Endothelial cell of umbilical vein (primary cell): ENCODE results near the gene ADORA2A.

Experiments
- JUN ChIP-seq: IDR thresholded peaks from 2 replicates; pipeline ENCODE4 v1.6.1; 2011; ENCODE audit warnings: borderline replicate concordance, low read depth; ENCODE audit not compliant: insufficient read length, insufficient read depth
- POLR2A ChIP-seq: IDR thresholded peaks from 2 replicates; pipeline ENCODE4 v1.6.1; 2012; ENCODE audit warnings: low read depth, mild to moderate bottlenecking, control low read depth, low read length
- TF ChIP-seq, protein P1 (sequence below), 2 donors: IDR thresholded peaks; 1 replicate in 1 of 2; 2 replicates in 1 of 2; pipeline ENCODE4 v1.5.1; 2011; ENCODE audit warnings: low read length in 2 of 2, mild to moderate bottlenecking in 2 of 2, moderate library complexity in 2 of 2, control low read depth in 1 of 2, inconsistent platforms in 1 of 2, low read depth in 1 of 2; ENCODE audit not compliant: insufficient read depth in 1 of 2; ENCODE audit errors: extremely low read depth in 1 of 2

DNA sequence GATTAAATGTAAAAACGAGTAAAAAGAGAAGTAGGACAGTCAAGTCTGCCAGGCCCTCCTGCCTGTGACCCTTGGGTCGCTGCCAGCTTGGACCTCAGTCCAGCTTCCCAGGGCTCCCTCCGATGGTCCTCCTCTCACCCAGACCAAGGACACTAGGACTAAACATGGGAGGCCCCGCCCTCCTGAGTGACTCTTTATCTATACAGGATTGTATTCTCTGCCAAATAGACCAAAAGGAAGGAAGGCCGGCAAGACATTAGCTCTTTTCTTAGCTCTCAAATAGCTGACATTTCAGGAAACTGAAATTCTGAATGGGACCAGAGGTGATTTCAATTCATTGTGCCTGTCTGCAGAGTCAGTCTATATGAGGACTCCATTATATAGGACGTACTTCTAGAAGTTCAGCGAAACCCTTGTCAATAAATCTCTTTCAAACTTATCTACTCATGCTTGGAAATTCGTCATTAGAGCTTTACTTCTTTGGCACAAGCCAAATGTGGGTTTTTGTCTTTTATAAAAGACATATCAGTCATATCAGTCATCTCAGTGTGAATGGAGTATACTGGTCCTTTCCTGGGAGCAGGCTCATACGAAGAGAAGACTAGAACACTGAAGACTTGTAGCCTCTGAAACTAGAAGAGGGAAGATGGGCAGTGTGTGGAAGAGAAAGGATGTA, 28.5 kb downstream of the ADORA2A start:
- TF ChIP-seq, protein P1, sequence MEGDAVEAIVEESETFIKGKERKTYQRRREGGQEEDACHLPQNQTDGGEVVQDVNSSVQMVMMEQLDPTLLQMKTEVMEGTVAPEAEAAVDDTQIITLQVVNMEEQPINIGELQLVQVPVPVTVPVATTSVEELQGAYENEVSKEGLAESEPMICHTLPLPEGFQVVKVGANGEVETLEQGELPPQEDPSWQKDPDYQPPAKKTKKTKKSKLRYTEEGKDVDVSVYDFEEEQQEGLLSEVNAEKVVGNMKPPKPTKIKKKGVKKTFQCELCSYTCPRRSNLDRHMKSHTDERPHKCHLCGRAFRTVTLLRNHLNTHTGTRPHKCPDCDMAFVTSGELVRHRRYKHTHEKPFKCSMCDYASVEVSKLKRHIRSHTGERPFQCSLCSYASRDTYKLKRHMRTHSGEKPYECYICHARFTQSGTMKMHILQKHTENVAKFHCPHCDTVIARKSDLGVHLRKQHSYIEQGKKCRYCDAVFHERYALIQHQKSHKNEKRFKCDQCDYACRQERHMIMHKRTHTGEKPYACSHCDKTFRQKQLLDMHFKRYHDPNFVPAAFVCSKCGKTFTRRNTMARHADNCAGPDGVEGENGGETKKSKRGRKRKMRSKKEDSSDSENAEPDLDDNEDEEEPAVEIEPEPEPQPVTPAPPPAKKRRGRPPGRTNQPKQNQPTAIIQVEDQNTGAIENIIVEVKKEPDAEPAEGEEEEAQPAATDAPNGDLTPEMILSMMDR (IDR thresholded peaks at IDR 0.05; ENCODE audit: extremely low read depth in 1 of 2, insufficient read depth in 1 of 2, low read depth in 1 of 2, low read length in 2 of 2) = no peak
- TF ChIP-seq POLR2A (no peak), JUN (no peak)
